ENCODE measurements around the gene GDPD3. TPM values are rescaled to one million over a fixed set of nuclear protein-coding genes. Genes with fewer than 3 reads are reported as not detected.
A peak's percentile ranks its signal among the peaks of the same experiment; 100 is the strongest.

The GDPD3 gene, protein sequence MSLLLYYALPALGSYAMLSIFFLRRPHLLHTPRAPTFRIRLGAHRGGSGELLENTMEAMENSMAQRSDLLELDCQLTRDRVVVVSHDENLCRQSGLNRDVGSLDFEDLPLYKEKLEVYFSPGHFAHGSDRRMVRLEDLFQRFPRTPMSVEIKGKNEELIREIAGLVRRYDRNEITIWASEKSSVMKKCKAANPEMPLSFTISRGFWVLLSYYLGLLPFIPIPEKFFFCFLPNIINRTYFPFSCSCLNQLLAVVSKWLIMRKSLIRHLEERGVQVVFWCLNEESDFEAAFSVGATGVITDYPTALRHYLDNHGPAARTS
- 10 to 100 TPM in 2 of 6 donors, 1 to 10 TPM in 4; 1.1 to 17.8 (median 5.4) TPM for total RNA-seq

DNA sequence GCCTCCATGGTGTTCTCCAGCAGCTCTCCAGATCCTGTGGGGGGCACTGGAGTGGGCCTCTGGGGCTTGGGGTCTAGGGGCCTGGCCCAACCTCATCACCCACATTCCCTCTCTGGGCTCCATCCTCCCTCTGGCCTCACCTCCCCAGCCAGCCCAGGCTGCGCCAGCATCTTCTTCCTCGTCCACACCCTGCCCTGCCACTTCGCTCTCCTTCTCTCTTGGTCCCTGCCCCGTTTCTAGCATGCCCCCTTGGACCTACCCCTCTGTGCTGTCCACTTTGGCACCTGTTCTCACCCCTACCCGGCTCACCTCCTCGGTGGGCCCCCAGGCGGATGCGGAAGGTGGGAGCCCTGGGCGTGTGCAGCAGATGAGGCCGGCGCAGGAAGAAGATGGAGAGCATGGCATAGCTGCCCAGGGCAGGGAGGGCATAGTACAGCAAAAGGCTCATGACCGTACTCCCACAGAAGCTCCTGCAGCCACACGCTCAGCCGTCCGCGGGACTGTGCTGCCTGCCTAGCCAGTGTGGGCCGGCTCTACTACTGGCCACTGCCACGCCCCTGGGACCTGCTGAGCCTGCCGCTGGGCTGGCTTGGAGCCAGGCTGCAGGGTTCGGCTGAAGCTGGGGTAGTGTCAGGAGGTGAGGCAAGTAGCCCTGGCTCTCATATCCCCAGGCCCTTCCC, at the start of gene GDPD3:
Gene GDPD3, minus strand, starts transcription at position 507 of the 680 bp plus-strand sequence. Its CDS starts 59 bp downstream, at position 448.
- Histone ChIP-seq H3K27ac (peak within 1 kb of the TSS in 3 of 4 donors; percentile 33 to 67 (median 66)), H3K27me3 (no peaks in the 10 kb centered on the region), H3K9me3 (no peaks in the 10 kb centered on the region), H3K4me1 (peaks cover 9 to 32% (median 15%) of the 10 kb centered on the region in 4 donors), H3K4me3 (no peak within 1 kb of the TSS), H3K36me3 (peaks cover 10 to 94% (median 64%) of the 10 kb centered on the region in 4 donors)
- TF ChIP-seq POLR2A (IDR thresholded peaks at IDR 0.05) (no peak), POLR2AphosphoS5 (IDR thresholded peaks at IDR 0.05) (no peak), EP300 (IDR thresholded peaks at IDR 0.05) (no peak)
- TF ChIP-seq, protein P1, sequence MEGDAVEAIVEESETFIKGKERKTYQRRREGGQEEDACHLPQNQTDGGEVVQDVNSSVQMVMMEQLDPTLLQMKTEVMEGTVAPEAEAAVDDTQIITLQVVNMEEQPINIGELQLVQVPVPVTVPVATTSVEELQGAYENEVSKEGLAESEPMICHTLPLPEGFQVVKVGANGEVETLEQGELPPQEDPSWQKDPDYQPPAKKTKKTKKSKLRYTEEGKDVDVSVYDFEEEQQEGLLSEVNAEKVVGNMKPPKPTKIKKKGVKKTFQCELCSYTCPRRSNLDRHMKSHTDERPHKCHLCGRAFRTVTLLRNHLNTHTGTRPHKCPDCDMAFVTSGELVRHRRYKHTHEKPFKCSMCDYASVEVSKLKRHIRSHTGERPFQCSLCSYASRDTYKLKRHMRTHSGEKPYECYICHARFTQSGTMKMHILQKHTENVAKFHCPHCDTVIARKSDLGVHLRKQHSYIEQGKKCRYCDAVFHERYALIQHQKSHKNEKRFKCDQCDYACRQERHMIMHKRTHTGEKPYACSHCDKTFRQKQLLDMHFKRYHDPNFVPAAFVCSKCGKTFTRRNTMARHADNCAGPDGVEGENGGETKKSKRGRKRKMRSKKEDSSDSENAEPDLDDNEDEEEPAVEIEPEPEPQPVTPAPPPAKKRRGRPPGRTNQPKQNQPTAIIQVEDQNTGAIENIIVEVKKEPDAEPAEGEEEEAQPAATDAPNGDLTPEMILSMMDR (IDR thresholded peaks at IDR 0.05): no peak
- DNase-seq: peak; percentile 48 to 74
- peak in 1 of 2 donors; percentile 51 for ATAC-seq (ENCODE audit: low FRiP score in 2 of 2)
- 84 to 96% methylated on average over 12 to 20 of the region's 20 CpGs for WGBS, 2 donors

DNA sequence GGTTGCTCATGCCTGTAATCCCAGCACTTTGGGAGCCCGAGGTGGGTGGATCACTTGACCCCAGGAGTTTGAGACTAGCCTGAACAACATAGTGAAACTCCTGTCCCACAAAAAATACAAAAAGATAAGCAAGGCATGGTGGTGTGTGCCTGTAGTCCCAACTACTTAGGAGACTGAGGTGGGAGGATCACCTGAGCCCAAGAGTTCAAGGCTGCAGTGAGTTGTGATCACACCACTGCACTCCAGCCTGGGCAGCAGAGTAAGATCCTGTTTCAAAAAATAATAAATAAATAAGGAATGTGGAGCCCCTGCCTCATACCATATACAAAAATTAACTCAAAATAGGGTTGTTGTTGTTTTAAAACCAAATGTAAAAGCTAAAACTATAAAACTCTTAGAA, 43.9 kb upstream of the GDPD3 start:
- ATAC-seq (ENCODE audit: low FRiP score in 2 of 2) (no peak), DNase-seq (no peak)
- no peaks in the 10 kb centered on the region for H3K4me1 ChIP-seq
- H3K36me3 ChIP-seq: no peaks in the 10 kb centered on the region
- no peak overlapping the region for H3K4me3 ChIP-seq
- no peaks in the 10 kb centered on the region for H3K27me3 ChIP-seq
- WGBS, 2 donors: 69 to 80% methylated on average over 1 of the region's 1 CpG
- H3K27ac ChIP-seq: no peak overlapping the region
- H3K9me3 ChIP-seq: no peaks in the 10 kb centered on the region
- TF ChIP-seq EP300 (IDR thresholded peaks at IDR 0.05) (no peak), POLR2AphosphoS5 (IDR thresholded peaks at IDR 0.05) (no peak), POLR2A (IDR thresholded peaks at IDR 0.05) (no peak)
- TF ChIP-seq, protein P1 (IDR thresholded peaks at IDR 0.05): no peak

DNA sequence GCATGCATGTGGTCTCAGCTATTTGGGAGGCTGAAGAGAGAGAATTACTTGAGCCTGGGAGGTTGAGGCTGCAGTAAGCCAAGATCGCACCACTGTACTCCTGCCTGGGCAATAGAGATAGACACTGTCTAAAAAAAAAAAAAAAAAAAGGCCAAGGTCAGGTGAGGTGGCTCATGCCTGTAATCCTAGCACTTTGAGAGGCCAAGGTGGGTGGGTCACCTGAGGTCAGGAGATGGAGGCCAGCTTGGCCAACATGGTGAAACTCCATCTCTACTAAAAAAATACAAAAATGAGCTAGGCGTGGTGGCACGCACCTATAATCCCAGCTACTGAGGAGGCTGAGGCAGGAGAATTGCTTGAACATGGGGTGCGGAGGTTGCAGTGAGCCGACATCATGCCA, 41.9 kb upstream of the GDPD3 start:
- 97 to 99% methylated on average over 5 of the region's 5 CpGs for WGBS, 2 donors
- no peaks in the 10 kb centered on the region for H3K36me3 ChIP-seq
- ATAC-seq (ENCODE audit: low FRiP score in 2 of 2) (no peak), DNase-seq (no peak)
- no peak overlapping the region for H3K4me3 ChIP-seq
- H3K27me3 ChIP-seq: no peaks in the 10 kb centered on the region
- TF ChIP-seq POLR2AphosphoS5 (IDR thresholded peaks at IDR 0.05) (no peak), EP300 (IDR thresholded peaks at IDR 0.05) (no peak), POLR2A (IDR thresholded peaks at IDR 0.05) (no peak)
- TF ChIP-seq, protein P1 (IDR thresholded peaks at IDR 0.05): no peak
- H3K4me1 ChIP-seq: no peaks in the 10 kb centered on the region
- no peak overlapping the region for H3K27ac ChIP-seq
- H3K9me3 ChIP-seq: no peaks in the 10 kb centered on the region

DNA sequence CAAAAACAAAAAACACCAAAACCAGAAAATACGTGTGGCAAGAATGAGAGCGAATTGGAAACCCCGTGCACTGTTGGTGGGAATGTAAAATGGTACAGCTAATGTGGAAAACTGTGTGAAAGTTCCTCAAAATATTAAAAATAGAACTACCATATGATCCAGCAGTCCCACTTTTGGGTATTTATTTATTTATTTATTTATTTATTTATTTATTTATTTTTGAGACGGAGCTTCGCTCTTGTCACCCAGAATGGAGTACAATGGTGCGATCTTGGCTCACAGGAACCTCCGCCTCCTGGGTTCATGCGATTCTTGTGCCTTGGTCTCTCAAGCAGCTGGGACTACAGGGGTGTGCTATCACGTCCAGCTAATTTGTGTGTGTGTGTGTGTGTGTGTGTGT, 39.2 kb upstream of the GDPD3 start:
- DNase-seq: no peak
- 94 to 97% methylated on average over 9 of the region's 9 CpGs for WGBS, 2 donors

More for the DNA sequence above, 39.2 kb upstream of the GDPD3 start:
- Histone ChIP-seq H3K36me3 (no peaks in the 10 kb centered on the region), H3K4me1 (no peaks in the 10 kb centered on the region), H3K4me3 (no peak overlapping the region), H3K27ac (no peak overlapping the region), H3K27me3 (no peaks in the 10 kb centered on the region), H3K9me3 (peaks cover 0 to 13% (median 6%) of the 10 kb centered on the region in 4 donors)
- TF ChIP-seq POLR2AphosphoS5 (IDR thresholded peaks at IDR 0.05) (no peak), EP300 (IDR thresholded peaks at IDR 0.05) (no peak), POLR2A (IDR thresholded peaks at IDR 0.05) (no peak)
- TF ChIP-seq, protein P1 (IDR thresholded peaks at IDR 0.05): no peak
- ATAC-seq (ENCODE audit: low FRiP score in 2 of 2): no peak
